K562 (cell line): ENCODE data around the gene ACOT4. TPM values are rescaled to one million over a fixed set of nuclear protein-coding genes. Genes with fewer than 3 reads are reported as not detected.

Experiments used
- ARHGAP35 ChIP-seq: fragments of 450-650 bp; IDR thresholded peaks from 2 replicates; pipeline ENCODE4 v1.6.1; 2018; ENCODE audit not compliant: partially characterized antibody
- ARID1B ChIP-seq: fragments of 450-650 bp; IDR thresholded peaks from 2 replicates; pipeline ENCODE4 v1.6.1; 2016; ENCODE audit warnings: antibody characterized with exemption, mild to moderate bottlenecking, inconsistent platforms
- CBFA2T2 ChIP-seq: fragments of 450-650 bp; conservative IDR thresholded peaks from 2 replicates; pipeline ENCODE4 v1.6.1; 2017; ENCODE audit warnings: mild to moderate bottlenecking
- PRDM10 ChIP-seq: fragments of 450-650 bp; IDR thresholded peaks from 2 replicates; pipeline ENCODE4 v1.6.1; 2018; ENCODE audit not compliant: partially characterized antibody
- SOX6 ChIP-seq: fragments of 450-650 bp; IDR thresholded peaks from 2 replicates; pipeline ENCODE4 v1.6.1; 2014; ENCODE audit warnings: mild to moderate bottlenecking
- ZFX ChIP-seq: sonication (generic); formaldehyde crosslinking; IDR thresholded peaks from 2 replicates; pipeline ENCODE4 v1.8.0; 2022; ENCODE audit warnings: mild to moderate bottlenecking, missing genetic modification reagents, moderate library complexity
- polyA plus RNA-seq, 8 experiments: library from polyadenylated mRNA; depleted of rRNA in 4 of 8; stranded (reverse) in 5 of 8; unstranded in 3 of 8; fragments of >200 nt; fragmentation: Nextera tagmentation in 2 of 8; fragmentation: Illumina TruSeq in 1 of 8; extraction: Ambion mirVana in 2 of 8; extraction: Trizol in 1 of 8; gene quantifications; 2 replicates each; pipeline versions ENCODE4 v1.2.1 to v1.2.3, GENCODE V29; 2011 to 2014; ENCODE audit warnings: inconsistent platforms in 1 of 8, missing spikeins in 1 of 8
- total RNA-seq, 7 experiments: library from RNA; depleted of rRNA in 6 of 7; stranded (reverse); fragments of >200 nt in 6 of 7; fragmentation: Illumina TruSeq in 2 of 7; extraction: Trizol in 2 of 7; gene quantifications; 2 replicates each; pipeline versions ENCODE4 v1.2.1 to v1.2.3, GENCODE V29; 2011 to 2021; ENCODE audit warnings: low replicate concordance in 1 of 7

The ACOT4 gene
- total and polyA plus RNA-seq, 9 of the 15 experiments (the other 6 are each of a cell fraction or from before 2014, with no cell fraction given) = not detected

- TF ChIP-seq PRDM10 = peak; percentile 77
- peak; percentile 75 for TF ChIP-seq ARID1B
- TF ChIP-seq CBFA2T2 = peak; percentile 55
- TF ChIP-seq SOX6 = peak; percentile 31; the same call in 1 of the 2 replicates
- no peak for TF ChIP-seq ARHGAP35
- TF ChIP-seq ZFX (CRISPR knock-in tag) = peak; percentile 25; the same call in 1 of the 2 replicates
- TF ChIP-seq, all 486 proteins: peak for 16
Observed at GRCh38 chr14:73630009-73630780, 38.5 kb downstream of the ACOT4 start (continued).
